Breast epithelium (tissue), 4 donors: ENCODE data around the gene LPP. TPM values are rescaled to one million over a fixed set of nuclear protein-coding genes. Genes with fewer than 3 reads are reported as not detected.

Experiments used
- DNase-seq, 2 donors: peaks; one replicate each; pipeline ENCODE4 v3.0.0-alpha.2; 2019; ENCODE audit warnings: low spot score in 2 of 2
- H3K27ac ChIP-seq, 2 donors: fragments of 200-600 bp; sonication (generic) in 1 of 2; one replicate each; pipeline ENCODE4 v1.5.1; 2016 to 2019; ENCODE audit warnings: mild to moderate bottlenecking in 1 of 2
- H3K27me3 ChIP-seq, 2 donors: fragments of 200-600 bp; sonication (generic) in 1 of 2; one replicate each; pipeline versions ENCODE4 v1.5.1 to v1.6.0; 2017 to 2019; ENCODE audit warnings: control low read depth in 1 of 2, mild to moderate bottlenecking in 1 of 2
- H3K36me3 ChIP-seq: fragments of 200-600 bp; one replicate; pipeline ENCODE4 v1.5.1; 2019
- H3K4me1 ChIP-seq, 2 donors: fragments of 200-600 bp; sonication (generic); one replicate each; pipeline ENCODE4 v1.5.1; 2016 to 2019; ENCODE audit warnings: control low read depth in 1 of 2
- H3K4me3 ChIP-seq, 3 donors: fragments of 200-600 bp; sonication (generic); 1 replicate in 2 of 3; 2 replicates in 1 of 3; pipeline ENCODE4 v1.5.1; 2016 to 2019; ENCODE audit warnings: mild to moderate bottlenecking in 3 of 3, moderate library complexity in 2 of 3
- H3K9me3 ChIP-seq, 2 donors: fragments of 200-600 bp; sonication (generic) in 1 of 2; one replicate each; pipeline ENCODE4 v1.5.1; 2016 to 2019; ENCODE audit warnings: control low read depth in 1 of 2
- POLR2A ChIP-seq: fragments of 450-650 bp; IDR thresholded peaks from one replicate; pipeline ENCODE4 v1.6.1; 2016; ENCODE audit warnings: antibody characterized with exemption, mild to moderate bottlenecking, moderate library complexity
- POLR2AphosphoS5 ChIP-seq, 3 donors: sonication (generic); formaldehyde crosslinking; IDR thresholded peaks; one replicate each; pipeline ENCODE4 v1.6.1; 2017; ENCODE audit warnings: antibody characterized with exemption in 3 of 3
- intact Hi-C: fragments of 100-400 bp; cut with DNase I; formaldehyde crosslinking; loops from one replicate; pipeline ENCODE4 v1.15.1; 2023; ENCODE audit warnings: low total_unique reads
- total RNA-seq, 3 donors: library from RNA; depleted of rRNA; stranded (reverse); fragments of >200 nt; gene quantifications; one replicate each; pipeline ENCODE4 v1.1.0, GENCODE V29; 2016
- TF ChIP-seq, protein P1 (sequence below), 3 donors: fragments of 450-650 bp; IDR thresholded peaks; one replicate each; pipeline ENCODE4 v1.5.1; 2016 to 2017; ENCODE audit warnings: antibody characterized with exemption in 3 of 3, mild to moderate bottlenecking in 3 of 3, moderate library complexity in 3 of 3

The LPP gene
- total RNA-seq, 3 donors from 2014 or later = 135 to 183 (median 147) TPM

DNA sequence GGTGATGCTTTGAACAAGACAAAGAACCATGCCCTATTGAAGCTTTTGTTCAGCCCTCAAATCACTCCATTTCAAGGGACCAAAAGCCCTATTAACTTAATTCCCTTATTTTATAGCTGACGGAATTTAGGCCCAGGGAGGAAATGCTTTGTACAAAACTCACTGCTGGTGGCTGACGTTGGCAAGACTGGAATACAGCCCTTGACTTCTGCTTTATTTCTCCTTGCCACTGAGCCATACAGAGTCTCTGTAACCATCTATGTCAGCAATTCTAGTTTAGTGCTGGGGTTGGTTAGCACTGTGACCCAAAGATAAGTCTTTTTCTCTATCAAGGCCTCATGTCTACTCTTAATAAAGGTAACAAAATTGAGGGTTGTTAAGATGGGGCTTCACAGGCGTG, 701.7 kb downstream of the LPP start:
- H3K9me3 ChIP-seq = no peaks in the 10 kb centered on the region
- no peak for TF ChIP-seq POLR2AphosphoS5 (IDR thresholded peaks at IDR 0.05)
- TF ChIP-seq, protein P1, sequence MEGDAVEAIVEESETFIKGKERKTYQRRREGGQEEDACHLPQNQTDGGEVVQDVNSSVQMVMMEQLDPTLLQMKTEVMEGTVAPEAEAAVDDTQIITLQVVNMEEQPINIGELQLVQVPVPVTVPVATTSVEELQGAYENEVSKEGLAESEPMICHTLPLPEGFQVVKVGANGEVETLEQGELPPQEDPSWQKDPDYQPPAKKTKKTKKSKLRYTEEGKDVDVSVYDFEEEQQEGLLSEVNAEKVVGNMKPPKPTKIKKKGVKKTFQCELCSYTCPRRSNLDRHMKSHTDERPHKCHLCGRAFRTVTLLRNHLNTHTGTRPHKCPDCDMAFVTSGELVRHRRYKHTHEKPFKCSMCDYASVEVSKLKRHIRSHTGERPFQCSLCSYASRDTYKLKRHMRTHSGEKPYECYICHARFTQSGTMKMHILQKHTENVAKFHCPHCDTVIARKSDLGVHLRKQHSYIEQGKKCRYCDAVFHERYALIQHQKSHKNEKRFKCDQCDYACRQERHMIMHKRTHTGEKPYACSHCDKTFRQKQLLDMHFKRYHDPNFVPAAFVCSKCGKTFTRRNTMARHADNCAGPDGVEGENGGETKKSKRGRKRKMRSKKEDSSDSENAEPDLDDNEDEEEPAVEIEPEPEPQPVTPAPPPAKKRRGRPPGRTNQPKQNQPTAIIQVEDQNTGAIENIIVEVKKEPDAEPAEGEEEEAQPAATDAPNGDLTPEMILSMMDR (IDR thresholded peaks at IDR 0.05) = no peak
- TF ChIP-seq POLR2A = no peak
- no peak for DNase-seq
- intact Hi-C loops = no loop called here
- no peaks in the 10 kb centered on the region for H3K4me1 ChIP-seq
- no peaks in the 10 kb centered on the region for H3K36me3 ChIP-seq
- H3K4me3 ChIP-seq = no peak overlapping the region
- peak overlapping the region; percentile 73 to 77 for H3K27ac ChIP-seq
- H3K27me3 ChIP-seq = no peaks in the 10 kb centered on the region

DNA sequence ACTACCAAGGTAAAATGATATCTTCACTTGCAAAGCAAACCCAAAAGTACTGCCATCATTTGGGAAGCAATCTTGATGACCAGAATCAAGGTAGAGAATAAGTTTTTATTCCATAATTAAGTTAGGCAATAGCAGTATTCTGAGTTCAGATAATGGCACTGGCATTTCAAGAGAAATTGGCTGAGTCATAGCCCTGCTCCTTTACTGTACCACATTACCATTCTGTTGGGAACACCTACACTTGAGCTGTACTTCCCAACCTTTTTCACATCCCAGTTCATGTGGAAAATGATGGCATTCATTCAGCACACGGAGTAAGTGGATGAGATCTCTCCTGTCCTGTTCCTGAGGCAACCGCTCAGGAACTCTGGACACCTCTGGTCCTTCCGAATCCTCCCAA, 706.2 kb downstream of the LPP start:
- H3K36me3 ChIP-seq = no peaks in the 10 kb centered on the region
- no peak for DNase-seq
- no peak overlapping the region for H3K27ac ChIP-seq
- no peak overlapping the region for H3K4me3 ChIP-seq
- no peaks in the 10 kb centered on the region for H3K4me1 ChIP-seq
- no peaks in the 10 kb centered on the region for H3K27me3 ChIP-seq
- intact Hi-C loops = no loop called here
- no peaks in the 10 kb centered on the region for H3K9me3 ChIP-seq
- TF ChIP-seq, protein P1 (IDR thresholded peaks at IDR 0.05) = no peak
- TF ChIP-seq POLR2AphosphoS5 (IDR thresholded peaks at IDR 0.05) = no peak
- TF ChIP-seq POLR2A = no peak

DNA sequence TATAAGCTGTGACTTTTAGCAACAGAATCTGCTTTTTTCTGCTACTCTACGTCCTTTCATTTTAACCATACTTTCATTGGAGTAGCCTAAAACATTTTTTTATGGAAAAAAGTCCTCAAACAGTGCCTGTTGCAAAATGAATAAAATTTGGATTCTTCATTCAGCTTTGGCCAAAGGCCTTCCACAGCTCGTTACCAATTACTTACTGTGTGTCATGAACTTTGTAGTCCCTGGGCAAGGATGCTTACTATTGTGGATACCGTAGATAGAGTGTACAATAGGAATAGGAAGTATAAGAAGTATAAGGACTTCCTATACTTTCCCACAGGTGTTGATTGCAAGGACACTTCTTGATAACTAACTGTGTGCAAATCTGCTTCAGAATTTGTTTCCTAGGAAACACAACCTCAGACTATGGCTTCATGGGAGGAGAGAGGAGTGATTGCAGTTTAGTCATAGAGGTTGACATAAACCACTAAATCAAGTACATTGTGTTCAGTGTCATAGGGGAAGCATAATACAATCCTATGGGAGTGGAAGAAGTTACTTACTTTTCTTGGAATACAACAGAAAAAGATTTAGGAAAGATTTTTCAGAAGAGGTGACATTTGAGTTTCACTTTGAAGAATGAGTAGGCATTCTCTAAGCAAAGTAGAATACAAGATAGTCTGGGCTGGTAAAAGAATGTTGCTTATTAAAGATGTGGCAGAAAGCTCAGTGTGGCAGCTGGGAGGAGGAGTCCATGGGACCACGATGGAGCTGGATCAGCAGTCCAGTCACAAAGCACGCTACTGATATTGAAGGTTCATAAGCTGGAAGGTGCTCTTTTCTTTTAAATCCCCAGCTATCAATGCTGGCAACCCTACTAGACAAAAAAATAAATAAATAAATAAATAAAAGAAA, 708.1 kb downstream of the LPP start:
- TF ChIP-seq POLR2AphosphoS5 (IDR thresholded peaks at IDR 0.05) (no peak), POLR2A (no peak)
- TF ChIP-seq, protein P1 (IDR thresholded peaks at IDR 0.05) = no peak
- intact Hi-C loops = no loop called here
- no peak overlapping the region for H3K27ac ChIP-seq
- H3K9me3 ChIP-seq = no peaks in the 10 kb centered on the region
- H3K4me3 ChIP-seq = no peak overlapping the region
- H3K36me3 ChIP-seq = no peaks in the 10 kb centered on the region
- no peak for DNase-seq
- no peaks in the 10 kb centered on the region for H3K4me1 ChIP-seq
- H3K27me3 ChIP-seq = no peaks in the 10 kb centered on the region

DNA sequence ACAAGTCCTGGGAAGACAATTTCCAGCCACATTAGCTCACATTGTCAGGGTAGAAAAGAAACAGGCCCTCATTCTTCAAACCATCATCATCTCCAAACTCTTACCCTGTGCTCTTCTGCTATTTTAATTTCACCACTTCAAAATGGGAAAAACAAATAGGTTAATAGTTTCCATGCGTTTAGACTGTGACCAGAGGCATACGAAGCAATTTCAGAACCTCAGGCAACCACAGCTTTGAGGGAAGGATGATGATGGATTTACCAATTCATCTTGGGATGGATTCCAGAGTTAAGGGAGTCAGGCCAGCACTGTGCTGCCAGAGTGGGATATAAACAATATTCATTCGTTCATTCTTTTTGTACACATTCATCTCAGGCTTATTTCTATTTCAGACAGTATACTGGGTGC, 710.0 kb downstream of the LPP start:
- Histone ChIP-seq H3K27ac (peak overlapping the region in 1 of 2 donors; percentile 53), H3K4me1 (no peaks in the 10 kb centered on the region)
- DNase-seq = no peak

More for the DNA sequence above, 710.0 kb downstream of the LPP start:
- Histone ChIP-seq H3K4me3 (no peak overlapping the region), H3K36me3 (no peaks in the 10 kb centered on the region), H3K27me3 (no peaks in the 10 kb centered on the region), H3K9me3 (no peaks in the 10 kb centered on the region)
- TF ChIP-seq POLR2A (no peak), POLR2AphosphoS5 (IDR thresholded peaks at IDR 0.05) (no peak)
- TF ChIP-seq, protein P1 (IDR thresholded peaks at IDR 0.05) = no peak
- intact Hi-C loops = no loop called here
